IMR-90 (cell line): ENCODE data around the gene SPIN2A. TPM values are rescaled to one million over a fixed set of nuclear protein-coding genes. Genes with fewer than 3 reads are reported as not detected.

Experiments used
- ATAC-seq: fragments of 200-7000 bp; cut with Tn5 transposase; 2 replicates; pipeline ENCODE4 v1.9.1; 2020; ENCODE audit warnings: low read depth, mild to moderate bottlenecking, moderate library complexity
- BruUV-seq: library from RNA; stranded (reverse); fragments of 400-500 nt; replicated peaks from 2 replicates; lab custom pipeline; 2021; lab: Mats Ljungman, UMichigan
- CTCF ChIA-PET: fragments of 300-600 bp; formaldehyde crosslinking; extraction: SDS; loops from one replicate; lab custom pipeline; 2021; ENCODE audit warnings: antibody characterized with exemption; lab: Yijun Ruan, JAX
- POLR2A ChIA-PET: fragments of 300-600 bp; sonication (Branson Sonifier 250); formaldehyde crosslinking; loops from one replicate; lab custom pipeline; 2022; ENCODE audit warnings: antibody characterized with exemption; ENCODE audit not compliant: unreplicated experiment; lab: Charles Lee
- DNase-seq: peaks from one replicate; pipeline ENCODE4 v3.0.0; 2013
- H2AFZ ChIP-seq: replicated peaks from 2 replicates; pipeline ENCODE3; 2013; ENCODE audit warnings: low read length, mild to moderate bottlenecking; ENCODE audit not compliant: poor library complexity
- H2AK5ac ChIP-seq: 2 replicates; pipeline ENCODE4 v1.6.1; 2013; ENCODE audit warnings: low read depth, low read length, inconsistent platforms
- H2AK9ac ChIP-seq: replicated peaks from 2 replicates; pipeline ENCODE3; 2013; ENCODE audit warnings: mild to moderate bottlenecking, low read depth, low read length, moderate library complexity; ENCODE audit not compliant: poor library complexity
- H2BK120ac ChIP-seq: 2 replicates; pipeline ENCODE4 v1.6.1; 2013; ENCODE audit warnings: low read depth, low read length, inconsistent platforms
- H2BK15ac ChIP-seq: 3 replicates; pipeline ENCODE4 v1.6.1; 2013; ENCODE audit warnings: low read depth, low read length, inconsistent platforms
- H2BK20ac ChIP-seq: 2 replicates; pipeline ENCODE4 v1.6.1; 2013; ENCODE audit warnings: low read depth, mild to moderate bottlenecking, inconsistent platforms, low read length, moderate library complexity
- H2BK5ac ChIP-seq: 2 replicates; pipeline ENCODE4 v1.6.1; 2013; ENCODE audit warnings: mild to moderate bottlenecking, low read depth, low read length, inconsistent platforms; ENCODE audit not compliant: poor library complexity, severe bottlenecking
- H3K14ac ChIP-seq: replicated peaks from 2 replicates; pipeline ENCODE4 v1.6.1; 2013; ENCODE audit warnings: low read depth, low read length, inconsistent platforms
- H3K18ac ChIP-seq: 2 replicates; pipeline ENCODE4 v1.6.1; 2013; ENCODE audit warnings: low read depth, low read length, control low read depth
- H3K23ac ChIP-seq: 2 replicates; pipeline ENCODE4 v1.6.1; 2013; ENCODE audit warnings: low read depth, low read length, inconsistent platforms
- H3K27ac ChIP-seq: 2 replicates; pipeline ENCODE4 v1.5.1; 2013; ENCODE audit warnings: mild to moderate bottlenecking, control low read depth, low read length; ENCODE audit not compliant: insufficient read depth
- H3K27me3 ChIP-seq: 2 replicates; pipeline ENCODE4 v1.6.1; 2013; ENCODE audit warnings: low read length; ENCODE audit not compliant: control insufficient read depth, insufficient read depth
- H3K36me3 ChIP-seq: 2 replicates; pipeline ENCODE4 v1.6.1; 2013; ENCODE audit warnings: low read length, mixed read lengths; ENCODE audit not compliant: control insufficient read depth, insufficient read depth
- H3K4ac ChIP-seq: 2 replicates; pipeline ENCODE4 v1.6.1; 2013; ENCODE audit warnings: low read depth, low read length, inconsistent platforms
- H3K4me1 ChIP-seq: 2 replicates; pipeline ENCODE4 v1.6.1; 2013; ENCODE audit warnings: low read length, mixed read lengths; ENCODE audit not compliant: control insufficient read depth, insufficient read depth
- H3K4me2 ChIP-seq: 2 replicates; pipeline ENCODE4 v1.6.1; 2013; ENCODE audit warnings: low read depth, mild to moderate bottlenecking, control low read depth, low read length, moderate library complexity
- H3K4me3 ChIP-seq: 2 replicates; pipeline ENCODE4 v1.5.1; 2013; ENCODE audit warnings: low read depth, mild to moderate bottlenecking, control low read depth, low read length, moderate library complexity; ENCODE audit not compliant: insufficient read depth
- H3K56ac ChIP-seq: 2 replicates; pipeline ENCODE4 v1.6.1; 2013; ENCODE audit warnings: low read length, inconsistent platforms; ENCODE audit not compliant: insufficient read depth; ENCODE audit errors: extremely low read depth
- H3K79me1 ChIP-seq, 2 experiments: 2 replicates each; pipeline ENCODE4 v1.6.1; 2013; ENCODE audit warnings: low read length in 2 of 2, inconsistent platforms in 1 of 2, low read depth in 1 of 2
- H3K9ac ChIP-seq: 2 replicates; pipeline ENCODE4 v1.6.1; 2013; ENCODE audit warnings: low read depth, low read length, control low read depth
- H3K9me1 ChIP-seq: 2 replicates; pipeline ENCODE4 v1.6.1; 2013; ENCODE audit warnings: low read length, inconsistent platforms; ENCODE audit not compliant: insufficient read depth
- H3K9me3 ChIP-seq: 2 replicates; pipeline ENCODE4 v1.6.1; 2013; ENCODE audit warnings: low read length; ENCODE audit not compliant: control insufficient read depth, insufficient read depth
- H4K20me1 ChIP-seq: 2 replicates; pipeline ENCODE4 v1.6.1; 2013; ENCODE audit warnings: low read length, inconsistent platforms; ENCODE audit not compliant: insufficient read depth
- H4K5ac ChIP-seq: 2 replicates; pipeline ENCODE4 v1.6.1; 2013; ENCODE audit warnings: mild to moderate bottlenecking, low read depth, low read length, control low read depth
- H4K8ac ChIP-seq, 2 experiments: 2 replicates each; pipeline ENCODE4 v1.6.1; 2013; ENCODE audit warnings: low read depth in 2 of 2, low read length in 2 of 2, control low read depth in 1 of 2, inconsistent platforms in 1 of 2
- H4K91ac ChIP-seq: 2 replicates; pipeline ENCODE4 v1.6.1; 2013; ENCODE audit warnings: low read depth, low read length, inconsistent platforms; ENCODE audit not compliant: insufficient read depth
- BHLHE40 ChIP-seq: fragments of 150-350 bp; IDR thresholded peaks from 2 replicates; pipeline ENCODE4 v1.6.1; 2016; ENCODE audit warnings: mild to moderate bottlenecking, low read depth, low read length
- CHD1 ChIP-seq: IDR thresholded peaks from 2 replicates; pipeline ENCODE4 v1.6.1; 2012; ENCODE audit warnings: low read depth, low read length, improper control_type of control experiment
- FOS ChIP-seq: fragments of 150-350 bp; IDR thresholded peaks from 2 replicates; pipeline ENCODE4 v1.6.1; 2016; ENCODE audit warnings: low read depth, low read length
- MAZ ChIP-seq: IDR thresholded peaks from 2 replicates; pipeline ENCODE4 v1.6.1; 2012; ENCODE audit warnings: low read depth, mild to moderate bottlenecking, low read length, improper control_type of control experiment, moderate library complexity, borderline replicate concordance
- MXI1 ChIP-seq: IDR thresholded peaks from 2 replicates; pipeline ENCODE4 v1.6.1; 2012; ENCODE audit warnings: low read depth, mild to moderate bottlenecking, low read length, moderate library complexity, borderline replicate concordance
- RAD21 ChIP-seq: IDR thresholded peaks from 2 replicates; pipeline ENCODE4 v1.6.1; 2012; ENCODE audit warnings: low read length, improper control_type of control experiment
- RCOR1 ChIP-seq: IDR thresholded peaks from 2 replicates; pipeline ENCODE4 v1.6.1; 2012; ENCODE audit warnings: mild to moderate bottlenecking, low read length, improper control_type of control experiment; ENCODE audit not compliant: insufficient replicate concordance
- SMC3 ChIP-seq: fragments of 150-350 bp; IDR thresholded peaks from 2 replicates; pipeline ENCODE4 v1.6.1; 2016; ENCODE audit warnings: low read depth, mild to moderate bottlenecking, antibody characterized with exemption, low read length, moderate library complexity
- whole genome bisulfite sequencing, 2 experiments: methylation state at CpG; one replicate each; pipeline versions ENCODE4 v1.1.5 to v1.1.7; 2013; ENCODE audit warnings: missing lambda C conversion rate in 2 of 2; ENCODE audit not compliant: insufficient read length in 1 of 2; ENCODE audit errors: extremely low coverage in 2 of 2; 5-methylcytosine and 5-hydroxymethylcytosine counted together
- dilution Hi-C: fragments of 300-500 bp; cut with HindIII; formaldehyde crosslinking; loops from one replicate; pipeline ENCODE4 v1.14.3; 2018; ENCODE audit warnings: low sequenced_read_pairs; ENCODE audit not compliant: unreplicated experiment
- in situ Hi-C: fragments of 300-500 bp; cut with MboI; formaldehyde crosslinking; loops from 3 replicates; pipeline ENCODE4 v1.14.3; 2019; ENCODE audit warnings: low sequenced_read_pairs, inconsistent platforms, mixed read lengths
- intact Hi-C: fragments of 100-400 bp; cut with micrococcal nuclease; formaldehyde crosslinking; loops from 2 replicates; pipeline ENCODE4 v1.10.0; 2022
- polyA plus RNA-seq, 3 experiments: library from polyadenylated mRNA; depleted of rRNA; stranded (reverse); fragments of >200 nt; gene quantifications; 2 replicates each; pipeline ENCODE4 v1.2.3, GENCODE V29; 2012; ENCODE audit warnings: low replicate concordance in 1 of 3
- total RNA-seq: library from RNA; depleted of rRNA; stranded (reverse); fragments of >200 nt; gene quantifications from 2 replicates; pipeline ENCODE4 v1.2.3, GENCODE V29; 2012
- TF ChIP-seq, protein P1 (sequence below): fragments of 150-350 bp; IDR thresholded peaks from 2 replicates; pipeline ENCODE4 v1.6.1; 2016; ENCODE audit warnings: low read depth, mild to moderate bottlenecking, low read length, moderate library complexity, borderline replicate concordance
- TF ChIP-seq, protein P2 (sequence below): fragments of 150-350 bp; IDR thresholded peaks from 2 replicates; pipeline ENCODE4 v1.6.1; 2017; ENCODE audit warnings: mild to moderate bottlenecking, antibody characterized with exemption, low read length, low read depth

SPIN2A gene
- total and polyA plus RNA-seq, 2 of the 4 experiments (the other 2 are of a cell fraction), result 0.18 to 0.63 TPM

DNA sequence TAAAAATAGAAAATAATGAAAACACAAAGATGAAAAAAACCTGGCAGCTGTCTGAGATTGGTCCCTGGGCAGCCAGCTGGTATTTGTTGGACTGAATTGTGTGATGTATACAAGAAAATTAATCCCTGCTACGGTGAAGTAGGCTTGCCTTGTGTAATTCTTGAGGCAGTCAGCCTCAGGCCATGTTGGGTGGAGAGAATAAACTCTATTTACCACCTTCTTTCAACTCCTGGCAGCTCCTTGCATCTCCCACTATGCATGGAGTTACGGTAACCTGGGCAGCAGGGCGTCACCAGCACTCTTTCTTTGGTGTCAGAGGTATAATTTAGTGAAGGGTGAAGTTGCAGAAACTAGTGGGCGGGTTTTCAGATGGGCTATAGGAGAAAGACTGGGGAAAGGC, 3.5 kb downstream of the SPIN2A start:
- H3K4me2 ChIP-seq, result no peak overlapping the region
- no peak overlapping the region for H3K56ac ChIP-seq
- H3K36me3 ChIP-seq, result no peaks in the 10 kb centered on the region
- H3K27me3 ChIP-seq, result no peaks in the 10 kb centered on the region
- no peak overlapping the region for H3K18ac ChIP-seq
- no peaks in the 10 kb centered on the region for H3K9me3 ChIP-seq
- no peak overlapping the region for H3K9ac ChIP-seq
- dilution Hi-C loops (no loop called here), intact Hi-C loops (no loop called here), in situ Hi-C loops (loop anchor here (25.0 kb wide), 1 partner anchor 779 kb away; the partner anchor contains the start of gene ZXDA)
- H3K14ac ChIP-seq, result no peak overlapping the region
- H3K23ac ChIP-seq, result no peak overlapping the region
- H3K79me1 ChIP-seq, result no peaks in the 10 kb centered on the region
- ChIA-PET CTCF (no interaction called here), POLR2A (no interaction called here)
- H3K9me1 ChIP-seq, result no peaks in the 10 kb centered on the region
- no peak overlapping the region for H2AK5ac ChIP-seq
- no peak overlapping the region for H3K4me3 ChIP-seq
- H2BK20ac ChIP-seq, result no peak overlapping the region
- H2BK120ac ChIP-seq, result no peak overlapping the region
- no peak overlapping the region for H3K27ac ChIP-seq
- no peaks in the 10 kb centered on the region for H4K20me1 ChIP-seq
- no peak for TF ChIP-seq MXI1
- no peak for TF ChIP-seq SMC3
- no peak for TF ChIP-seq FOS
- TF ChIP-seq BHLHE40, result no peak
- no peak for TF ChIP-seq RCOR1
- TF ChIP-seq CHD1, result no peak
- TF ChIP-seq, protein P1, sequence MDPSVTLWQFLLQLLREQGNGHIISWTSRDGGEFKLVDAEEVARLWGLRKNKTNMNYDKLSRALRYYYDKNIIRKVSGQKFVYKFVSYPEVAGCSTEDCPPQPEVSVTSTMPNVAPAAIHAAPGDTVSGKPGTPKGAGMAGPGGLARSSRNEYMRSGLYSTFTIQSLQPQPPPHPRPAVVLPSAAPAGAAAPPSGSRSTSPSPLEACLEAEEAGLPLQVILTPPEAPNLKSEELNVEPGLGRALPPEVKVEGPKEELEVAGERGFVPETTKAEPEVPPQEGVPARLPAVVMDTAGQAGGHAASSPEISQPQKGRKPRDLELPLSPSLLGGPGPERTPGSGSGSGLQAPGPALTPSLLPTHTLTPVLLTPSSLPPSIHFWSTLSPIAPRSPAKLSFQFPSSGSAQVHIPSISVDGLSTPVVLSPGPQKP, result no peak
- TF ChIP-seq, protein P2, sequence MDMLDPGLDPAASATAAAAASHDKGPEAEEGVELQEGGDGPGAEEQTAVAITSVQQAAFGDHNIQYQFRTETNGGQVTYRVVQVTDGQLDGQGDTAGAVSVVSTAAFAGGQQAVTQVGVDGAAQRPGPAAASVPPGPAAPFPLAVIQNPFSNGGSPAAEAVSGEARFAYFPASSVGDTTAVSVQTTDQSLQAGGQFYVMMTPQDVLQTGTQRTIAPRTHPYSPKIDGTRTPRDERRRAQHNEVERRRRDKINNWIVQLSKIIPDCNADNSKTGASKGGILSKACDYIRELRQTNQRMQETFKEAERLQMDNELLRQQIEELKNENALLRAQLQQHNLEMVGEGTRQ, result no peak
- TF ChIP-seq MAZ, result no peak
- TF ChIP-seq RAD21, result no peak
- H4K8ac ChIP-seq, result no peak overlapping the region
- BruUV-seq, result no TSS peak
- no peak overlapping the region for H4K91ac ChIP-seq
- H2BK15ac ChIP-seq, result no peak overlapping the region
- H4K5ac ChIP-seq, result no peak overlapping the region
- DNase-seq (no peak), ATAC-seq (no peak)
- H2AFZ ChIP-seq, result no peak overlapping the region
- no peak overlapping the region for H2BK5ac ChIP-seq
- H3K4me1 ChIP-seq, result no peaks in the 10 kb centered on the region
- H3K4ac ChIP-seq, result no peak overlapping the region
- H2AK9ac ChIP-seq, result no peak overlapping the region
- no CpG with 5 or more reads among the region's 4 CpGs for WGBS, 2 experiments
